GM12865 (cell line): ENCODE measurements around the gene MIEF1.
"Not testable (repeated sequence)": the region's sequence is repeated elsewhere in the genome, so short reads cannot be mapped to it uniquely, and the experiment has no call there.

ENCODE experiments used
- DNase-seq: peaks from one replicate; pipeline ENCODE4 v3.0.0; 2010; ENCODE audit warnings: low read depth
- H3K4me3 ChIP-seq: 2 replicates; pipeline ENCODE4 v1.5.1; 2011; ENCODE audit warnings: mild to moderate bottlenecking, low read depth, low read length, control low read depth
- TF ChIP-seq, protein P1 (sequence below): IDR thresholded peaks from 2 replicates; pipeline ENCODE4 v1.5.1; 2011; ENCODE audit warnings: low read length, control low read depth, low read depth, inconsistent platforms; ENCODE audit not compliant: insufficient read depth; ENCODE audit errors: missing control alignments

MIEF1 gene

DNA sequence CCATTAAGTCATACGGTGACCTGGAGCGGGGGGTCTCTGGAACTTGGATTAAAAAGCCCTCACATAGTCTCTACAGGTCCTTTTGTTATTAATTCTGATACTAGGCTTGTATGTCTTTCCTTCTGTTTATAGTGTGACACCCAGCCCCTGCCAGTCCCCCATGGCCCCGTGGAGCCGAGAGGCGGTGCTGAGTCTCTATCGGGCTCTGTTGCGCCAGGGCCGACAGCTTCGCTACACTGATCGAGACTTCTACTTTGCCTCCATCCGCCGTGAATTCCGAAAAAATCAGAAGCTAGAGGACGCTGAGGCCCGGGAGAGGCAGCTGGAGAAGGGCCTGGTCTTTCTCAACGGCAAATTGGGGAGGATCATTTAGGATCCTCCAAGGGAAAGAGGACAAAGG lies 2.0 kb downstream of the MIEF1 start:
- DNase-seq: no peak
- TF ChIP-seq, protein P1, sequence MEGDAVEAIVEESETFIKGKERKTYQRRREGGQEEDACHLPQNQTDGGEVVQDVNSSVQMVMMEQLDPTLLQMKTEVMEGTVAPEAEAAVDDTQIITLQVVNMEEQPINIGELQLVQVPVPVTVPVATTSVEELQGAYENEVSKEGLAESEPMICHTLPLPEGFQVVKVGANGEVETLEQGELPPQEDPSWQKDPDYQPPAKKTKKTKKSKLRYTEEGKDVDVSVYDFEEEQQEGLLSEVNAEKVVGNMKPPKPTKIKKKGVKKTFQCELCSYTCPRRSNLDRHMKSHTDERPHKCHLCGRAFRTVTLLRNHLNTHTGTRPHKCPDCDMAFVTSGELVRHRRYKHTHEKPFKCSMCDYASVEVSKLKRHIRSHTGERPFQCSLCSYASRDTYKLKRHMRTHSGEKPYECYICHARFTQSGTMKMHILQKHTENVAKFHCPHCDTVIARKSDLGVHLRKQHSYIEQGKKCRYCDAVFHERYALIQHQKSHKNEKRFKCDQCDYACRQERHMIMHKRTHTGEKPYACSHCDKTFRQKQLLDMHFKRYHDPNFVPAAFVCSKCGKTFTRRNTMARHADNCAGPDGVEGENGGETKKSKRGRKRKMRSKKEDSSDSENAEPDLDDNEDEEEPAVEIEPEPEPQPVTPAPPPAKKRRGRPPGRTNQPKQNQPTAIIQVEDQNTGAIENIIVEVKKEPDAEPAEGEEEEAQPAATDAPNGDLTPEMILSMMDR: no peak
- H3K4me3 ChIP-seq: no peak overlapping the region

DNA sequence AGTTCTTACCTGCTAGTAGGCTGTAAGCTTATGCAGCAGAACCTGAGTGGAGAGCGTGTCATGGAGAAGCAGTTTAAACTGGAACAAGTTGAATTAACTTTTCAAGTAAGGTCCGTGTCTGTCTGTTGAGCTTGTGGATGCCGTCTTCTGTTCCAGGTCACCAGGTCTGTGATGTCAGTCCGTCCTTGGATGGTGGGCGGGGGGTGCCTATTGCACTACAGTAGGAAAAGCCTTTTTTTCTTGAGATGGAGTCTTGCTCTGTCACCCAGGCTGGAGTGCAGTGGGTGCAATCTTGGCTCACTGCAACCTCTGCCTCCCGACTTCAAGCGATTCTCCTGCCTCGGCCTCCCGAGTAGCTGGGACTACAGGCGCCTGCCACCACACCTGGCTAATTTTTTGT lies 4.9 kb downstream of the MIEF1 start:
- not testable (repeated sequence) for DNase-seq, H3K4me3 ChIP-seq

DNA sequence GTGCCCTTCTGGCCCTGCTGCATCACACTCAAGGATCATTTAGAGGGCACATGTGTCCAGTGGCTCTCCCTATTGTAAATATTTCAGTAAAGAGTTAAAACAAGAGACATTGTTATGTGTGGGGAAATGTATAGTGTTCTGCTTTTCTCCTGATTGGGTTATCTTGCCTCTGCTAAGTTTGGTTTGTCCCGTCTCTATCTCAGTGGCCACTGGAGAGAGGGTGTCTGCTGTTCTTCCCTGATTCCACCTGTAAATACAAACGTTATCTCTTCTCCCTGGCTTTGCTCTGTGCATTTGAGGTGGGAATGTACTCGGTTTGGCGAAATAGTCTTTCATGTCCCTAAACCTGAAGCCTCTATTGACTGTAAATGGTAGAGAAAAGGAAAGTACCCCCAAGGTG lies 6.3 kb downstream of the MIEF1 start:
- H3K4me3 ChIP-seq: no peak overlapping the region
- no peak for DNase-seq
- TF ChIP-seq, protein P1: no peak

DNA sequence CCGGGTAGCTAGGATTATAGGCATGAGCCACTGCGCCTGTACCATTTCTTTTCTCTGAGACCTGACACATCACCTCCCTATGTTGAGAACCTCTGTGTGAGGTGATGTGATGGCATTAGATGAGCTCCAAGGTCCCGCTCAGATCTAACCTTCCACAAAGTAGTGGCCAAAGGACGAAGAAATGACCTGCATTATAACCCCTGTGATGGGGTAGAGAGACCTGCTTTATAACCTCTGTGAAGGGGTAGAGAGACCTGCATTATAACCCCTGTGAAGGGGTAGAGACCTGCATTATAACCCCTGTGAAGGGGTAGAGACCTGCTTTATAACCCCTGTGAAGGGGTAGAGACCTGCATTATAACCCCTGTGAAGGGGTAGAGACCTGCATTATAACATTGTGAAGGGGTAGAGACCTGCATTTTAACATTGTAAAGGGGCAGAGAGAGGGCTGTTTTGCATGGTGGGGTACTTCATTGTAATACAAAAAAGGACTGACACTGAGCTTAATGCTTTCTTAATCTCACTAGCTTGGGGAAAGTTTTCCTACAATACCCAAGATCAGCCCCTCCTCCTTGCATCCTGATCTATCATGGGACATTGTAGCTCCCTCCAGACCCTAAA lies 8.5 kb downstream of the MIEF1 start:
- DNase-seq: no peak
- TF ChIP-seq, protein P1: no peak
- H3K4me3 ChIP-seq: no peak overlapping the region

DNA sequence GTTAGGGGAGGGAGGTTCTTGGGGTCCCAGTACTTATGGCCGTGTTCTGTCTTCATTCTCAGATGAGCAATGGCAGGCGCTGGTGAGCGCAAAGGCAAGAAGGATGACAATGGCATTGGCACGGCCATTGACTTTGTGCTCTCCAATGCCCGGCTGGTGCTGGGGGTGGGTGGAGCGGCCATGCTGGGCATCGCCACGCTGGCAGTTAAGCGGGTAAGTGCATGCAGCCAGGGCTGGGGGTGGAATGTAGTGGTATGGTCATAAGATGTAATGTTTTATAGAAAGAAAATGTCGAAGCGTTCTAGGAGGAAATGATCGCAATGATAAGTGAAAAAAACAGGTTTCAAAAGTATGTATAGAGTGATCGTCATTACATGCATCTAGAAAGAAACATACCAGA lies 9.1 kb downstream of the MIEF1 start:
- no peak overlapping the region for H3K4me3 ChIP-seq
- DNase-seq: no peak
- TF ChIP-seq, protein P1: no peak

DNA sequence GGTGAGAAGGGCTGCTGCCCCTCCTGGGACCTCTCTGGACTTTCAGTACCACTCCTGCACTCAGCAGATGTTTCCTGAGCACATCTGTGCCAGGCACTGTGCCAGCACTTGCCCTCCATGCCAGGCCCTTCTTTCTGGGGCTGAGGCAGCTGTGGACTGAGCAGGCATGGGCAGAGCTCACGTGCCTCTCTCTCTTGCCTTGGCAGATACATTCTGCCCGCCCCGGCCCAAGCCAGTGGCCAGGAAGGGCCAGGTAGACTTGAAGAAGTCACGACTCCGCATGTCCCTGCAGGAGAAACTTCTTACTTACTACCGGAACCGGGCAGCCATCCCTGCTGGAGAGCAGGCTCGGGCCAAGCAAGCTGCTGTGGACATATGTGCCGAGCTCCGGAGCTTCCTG lies 9.9 kb downstream of the MIEF1 start:
- TF ChIP-seq, protein P1: no peak
- DNase-seq: no peak
- no peak overlapping the region for H3K4me3 ChIP-seq

DNA sequence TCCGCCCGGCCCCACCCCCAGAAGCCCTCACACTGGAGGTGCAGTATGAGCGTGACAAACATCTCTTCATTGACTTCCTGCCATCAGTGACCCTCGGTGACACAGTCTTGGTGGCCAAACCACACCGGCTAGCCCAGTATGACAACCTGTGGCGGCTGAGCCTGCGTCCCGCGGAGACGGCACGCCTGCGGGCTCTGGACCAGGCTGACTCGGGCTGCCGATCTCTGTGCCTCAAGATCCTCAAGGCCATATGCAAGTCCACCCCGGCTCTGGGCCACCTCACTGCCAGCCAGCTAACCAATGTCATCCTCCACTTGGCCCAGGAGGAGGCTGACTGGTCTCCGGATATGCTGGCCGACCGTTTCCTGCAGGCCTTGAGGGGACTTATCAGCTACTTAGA lies 11.7 kb downstream of the MIEF1 start:
- TF ChIP-seq, protein P1: no peak
- no peak for DNase-seq
- H3K4me3 ChIP-seq: no peak overlapping the region
